HepG2 (cell line): Measurements from ENCODE around the gene LCN2. TPM values are rescaled to one million over a fixed set of nuclear protein-coding genes. Genes with fewer than 3 reads are reported as not detected.

Experiments
- BCL6 ChIP-seq: IDR thresholded peaks from 2 replicates; pipeline ENCODE4 v1.6.1; 2016; ENCODE audit warnings: missing genetic modification reagents, missing compliant biosample characterization
- CCDC6 ChIP-seq: sonication (generic); formaldehyde crosslinking; IDR thresholded peaks from 2 replicates; pipeline ENCODE4 v1.8.1; 2022; ENCODE audit warnings: mild to moderate bottlenecking, missing genetic modification reagents, moderate library complexity
- EP300 ChIP-seq, 3 experiments: sonication (generic) in 1 of 3; formaldehyde crosslinking in 1 of 3; IDR thresholded peaks; 2 replicates each; pipeline versions ENCODE4 v1.5.1 to v1.6.1; 2011 to 2020; ENCODE audit warnings: low read depth in 2 of 3, low read length in 2 of 3, borderline replicate concordance in 1 of 3, improper control_type of control experiment in 1 of 3, mild to moderate bottlenecking in 1 of 3, missing genetic modification reagents in 1 of 3, moderate library complexity in 1 of 3
- ETS1 ChIP-seq: sonication (generic); formaldehyde crosslinking; IDR thresholded peaks from 2 replicates; pipeline ENCODE4 v1.4.0; 2020; ENCODE audit warnings: missing genetic modification reagents
- ETV5 ChIP-seq: IDR thresholded peaks from 2 replicates; pipeline ENCODE4 v1.6.1; 2018; ENCODE audit warnings: missing biosample characterization, missing genetic modification reagents, inconsistent platforms, borderline replicate concordance
- GPN1 ChIP-seq: sonication (generic); formaldehyde crosslinking; IDR thresholded peaks from 2 replicates; pipeline ENCODE4 v1.5.1; 2020; ENCODE audit warnings: missing genetic modification reagents, borderline replicate concordance
- HHEX ChIP-seq: IDR thresholded peaks from 2 replicates; pipeline ENCODE4 v1.6.1; 2016; ENCODE audit warnings: control low read depth
- HNF4A ChIP-seq: sonication (generic); formaldehyde crosslinking; IDR thresholded peaks from 2 replicates; pipeline ENCODE4 v1.4.0; 2020; ENCODE audit warnings: missing genetic modification reagents
- HNF4G ChIP-seq, 2 experiments: sonication (generic) in 1 of 2; formaldehyde crosslinking in 1 of 2; IDR thresholded peaks; 2 replicates each; pipeline versions ENCODE4 v1.4.0 to v1.6.1; 2011 to 2020; ENCODE audit warnings: borderline replicate concordance in 2 of 2, low read depth in 2 of 2, mild to moderate bottlenecking in 2 of 2, low read length in 1 of 2, missing genetic modification reagents in 1 of 2, moderate library complexity in 1 of 2
- HNRNPL ChIP-seq: fragments of 200-400 bp; formaldehyde crosslinking; IDR thresholded peaks from 2 replicates; pipeline ENCODE4 v1.6.1; 2017; ENCODE audit warnings: mild to moderate bottlenecking, low read depth, low read length
- KDM2A ChIP-seq: sonication (generic); formaldehyde crosslinking; IDR thresholded peaks from 2 replicates; pipeline ENCODE4 v1.4.0; 2020; ENCODE audit warnings: low read depth, missing genetic modification reagents, borderline replicate concordance
- KDM5B ChIP-seq: sonication (generic); formaldehyde crosslinking; IDR thresholded peaks from 2 replicates; pipeline ENCODE4 v1.4.0; 2020; ENCODE audit warnings: missing genetic modification reagents, mild to moderate bottlenecking, borderline replicate concordance
- MEIS2 ChIP-seq: sonication (generic); formaldehyde crosslinking; IDR thresholded peaks from 2 replicates; pipeline ENCODE4 v1.9.0; 2021; ENCODE audit warnings: mild to moderate bottlenecking, missing genetic modification reagents
- NCOA1 ChIP-seq: sonication (generic); formaldehyde crosslinking; IDR thresholded peaks from 2 replicates; pipeline ENCODE4 v1.9.0; 2021; ENCODE audit warnings: missing genetic modification reagents
- RAD21 ChIP-seq: fragments of 450-650 bp; formaldehyde crosslinking; IDR thresholded peaks from 2 replicates; pipeline ENCODE4 v1.5.0; 2020; ENCODE audit warnings: mild to moderate bottlenecking
- RFX5 ChIP-seq: IDR thresholded peaks from 2 replicates; pipeline ENCODE4 v1.6.1; 2011; ENCODE audit warnings: low read depth, low read length, improper control_type of control experiment
- SIN3B ChIP-seq: fragments of 150-350 bp; IDR thresholded peaks from 2 replicates; pipeline ENCODE4 v1.6.1; 2014; ENCODE audit warnings: low read length
- TEAD3 ChIP-seq: optimal IDR thresholded peaks from 2 replicates; pipeline ENCODE3; 2016; ENCODE audit warnings: borderline replicate concordance
- TFAP4 ChIP-seq: sonication (generic); IDR thresholded peaks from 2 replicates; pipeline ENCODE4 v1.6.1; 2016; ENCODE audit warnings: low read depth, borderline replicate concordance
- ZBTB1 ChIP-seq: sonication (generic); formaldehyde crosslinking; IDR thresholded peaks from 2 replicates; pipeline ENCODE4 v1.4.0; 2020; ENCODE audit warnings: missing genetic modification reagents, borderline replicate concordance
- ZKSCAN8 ChIP-seq: IDR thresholded peaks from 2 replicates; pipeline ENCODE4 v1.6.1; 2016; ENCODE audit warnings: borderline replicate concordance, missing genetic modification reagents, missing compliant biosample characterization
- ZMYM4 ChIP-seq: sonication (generic); formaldehyde crosslinking; IDR thresholded peaks from 2 replicates; pipeline ENCODE4 v1.8.1; 2023; ENCODE audit warnings: mild to moderate bottlenecking, missing genetic modification reagents
- ZNF3 ChIP-seq: IDR thresholded peaks from 2 replicates; pipeline ENCODE4 v1.7.0; 2017; ENCODE audit warnings: inconsistent platforms
- ZNF362 ChIP-seq: sonication (generic); formaldehyde crosslinking; IDR thresholded peaks from 2 replicates; pipeline ENCODE4 v1.4.0; 2020; ENCODE audit warnings: missing genetic modification reagents, mild to moderate bottlenecking, borderline replicate concordance
- ZNF572 ChIP-seq: sonication (generic); formaldehyde crosslinking; IDR thresholded peaks from 2 replicates; pipeline ENCODE4 v1.5.1; 2020; ENCODE audit warnings: mild to moderate bottlenecking, missing genetic modification reagents
- ZNF605 ChIP-seq: sonication (generic); formaldehyde crosslinking; IDR thresholded peaks from 2 replicates; pipeline ENCODE4 v1.8.0; 2022; ENCODE audit warnings: mild to moderate bottlenecking, missing genetic modification reagents
- ZNF747 ChIP-seq: sonication (generic); formaldehyde crosslinking; IDR thresholded peaks from 2 replicates; pipeline ENCODE4 v1.8.1; 2023; ENCODE audit warnings: missing genetic modification reagents, mild to moderate bottlenecking, borderline replicate concordance
- ZNF792 ChIP-seq: IDR thresholded peaks from 2 replicates; pipeline ENCODE4 v1.6.1; 2016
- polyA plus RNA-seq, 8 experiments: library from polyadenylated mRNA; depleted of rRNA in 3 of 8; stranded (reverse) in 7 of 8; unstranded in 1 of 8; fragments of >200 nt; fragmentation: Illumina TruSeq in 4 of 8; extraction: Trizol in 4 of 8; gene quantifications; 2 replicates each; pipeline versions ENCODE4 v1.2.1 to v1.2.3, GENCODE V29; 2011 to 2016; ENCODE audit warnings: low read depth in 4 of 8, missing spikeins in 1 of 8, mixed read lengths in 1 of 8; ENCODE audit not compliant: insufficient read depth in 1 of 8
- total RNA-seq, 5 experiments: library from RNA; depleted of rRNA; stranded (reverse); fragments of >200 nt; fragmentation: Illumina TruSeq; extraction: Trizol; gene quantifications; 2 replicates each; pipeline ENCODE4 v1.2.3, GENCODE V29; 2016; ENCODE audit warnings: low read depth in 1 of 5

LCN2 gene
- total and polyA plus RNA-seq, 2 of the 13 experiments (the other 11 are each of a cell fraction or from before 2014, with no cell fraction given): 0.38 to 1.4 TPM

GRCh38 chr9:128115187-128116103 lies 33.8 kb upstream of the LCN2 start (continued):
- peak; percentile 71 for TF ChIP-seq KDM2A (CRISPR knock-in tag)
- no peak for TF ChIP-seq ZBTB1 (CRISPR knock-in tag)
- peak; percentile 94 for TF ChIP-seq HNF4G (IDR thresholded peaks at IDR 0.05; ENCODE audit: borderline replicate concordance, low read depth, low read length)
- peak; percentile 96 for TF ChIP-seq HNF4G (CRISPR knock-in tag; IDR thresholded peaks at IDR 0.05; ENCODE audit: borderline replicate concordance, low read depth)
- TF ChIP-seq ZNF747 (CRISPR knock-in tag): peak; percentile 79
- peak; percentile 67 for TF ChIP-seq ZMYM4 (CRISPR knock-in tag)
- TF ChIP-seq RFX5: no peak
- TF ChIP-seq SIN3B: no peak
- peak in 1 of 2 experiments; percentile 90; a peak in 2 of 4 replicates for TF ChIP-seq EP300 (IDR thresholded peaks at IDR 0.05; ENCODE audit: low read depth in 2 of 2, low read length in 2 of 2)
- peak; percentile 90 for TF ChIP-seq EP300 (CRISPR knock-in tag; IDR thresholded peaks at IDR 0.05; ENCODE audit: borderline replicate concordance)
- peak; percentile 91; the same call in 1 of the 2 replicates for TF ChIP-seq KDM5B (CRISPR knock-in tag)
- no peak for TF ChIP-seq ETS1 (CRISPR knock-in tag)
- TF ChIP-seq ZNF605 (CRISPR knock-in tag): peak; percentile 70
- TF ChIP-seq HNRNPL: peak; percentile 91
- peak; percentile 91 for TF ChIP-seq ZKSCAN8 (CRISPR knock-in tag)
- TF ChIP-seq ZNF3: no peak; the same call in 1 of the 2 replicates
- peak; percentile 77; the same call in 1 of the 2 replicates for TF ChIP-seq ZNF792
- TF ChIP-seq NCOA1: 0 out of 2 replicates have a peak, but pooled peaks have one; percentile 86
- TF ChIP-seq HHEX: peak; percentile 75
- peak; percentile 97 for TF ChIP-seq HNF4A (CRISPR knock-in tag)
- TF ChIP-seq BCL6 (CRISPR knock-in tag): peak; percentile 65
- no peak for TF ChIP-seq GPN1 (CRISPR knock-in tag)
- peak; percentile 97 for TF ChIP-seq ETV5 (CRISPR knock-in tag)
- peak; percentile 77 for TF ChIP-seq CCDC6 (CRISPR knock-in tag)
- TF ChIP-seq ZNF572 (CRISPR knock-in tag): no peak; the same call in 1 of the 2 replicates
- no peak; the same call in 1 of the 2 replicates for TF ChIP-seq RAD21 (CRISPR knock-in tag)
- peak; percentile 81; the same call in 1 of the 2 replicates for TF ChIP-seq ZNF362 (CRISPR knock-in tag)
- TF ChIP-seq MEIS2 (CRISPR knock-in tag): peak; percentile 95
- peak; percentile 94; the same call in 1 of the 2 replicates for TF ChIP-seq TFAP4
- TF ChIP-seq TEAD3: peak; percentile 76
